ENCODE data around the gene SEC61B. TPM values are rescaled to one million over a fixed set of nuclear protein-coding genes. Genes with fewer than 3 reads are reported as not detected.

Gene SEC61B
- polyA plus RNA-seq, 1 experiment, result 134 TPM

DNA sequence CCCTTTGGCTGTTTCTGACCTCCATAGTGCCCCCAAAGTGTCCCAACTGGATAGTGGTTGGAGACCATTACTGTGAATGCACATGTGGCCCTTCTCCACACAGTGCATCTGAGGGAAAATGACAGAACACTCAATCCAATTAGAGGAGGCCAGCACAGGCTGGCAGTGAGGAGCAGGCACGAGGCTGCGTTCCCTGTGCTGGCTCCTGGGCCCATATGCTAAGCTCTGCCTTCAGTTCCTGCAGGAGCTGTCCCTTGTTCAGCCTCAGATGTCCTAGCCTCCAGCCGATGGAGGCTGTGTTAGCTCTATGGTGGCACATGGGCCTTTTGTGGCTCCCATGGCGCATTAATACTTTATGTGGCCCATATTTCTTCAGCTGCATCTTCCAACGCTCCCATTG, 36.1 kb upstream of the SEC61B start:
- no peak for DNase-seq (ENCODE audit: low read depth)
- ChIA-PET CTCF (interaction anchor here (1.2 to 4.0 kb wide), 12 partner anchors 9 to 1412 kb away, joined by 3 to 16 read pairs (median 4); no protein-coding TSS in a partner anchor), POLR2A (no interaction called here)
- Histone ChIP-seq H3K36me3 (ENCODE audit: control insufficient read depth, insufficient read depth, low read length) (no peaks in the 10 kb centered on the region), H3K4me3 (ENCODE audit: low read depth, low read length) (no peak overlapping the region), H3K27me3 (ENCODE audit: control insufficient read depth, insufficient read depth, low read length) (peaks cover 9% of the 10 kb centered on the region)
- TF ChIP-seq, protein P1, sequence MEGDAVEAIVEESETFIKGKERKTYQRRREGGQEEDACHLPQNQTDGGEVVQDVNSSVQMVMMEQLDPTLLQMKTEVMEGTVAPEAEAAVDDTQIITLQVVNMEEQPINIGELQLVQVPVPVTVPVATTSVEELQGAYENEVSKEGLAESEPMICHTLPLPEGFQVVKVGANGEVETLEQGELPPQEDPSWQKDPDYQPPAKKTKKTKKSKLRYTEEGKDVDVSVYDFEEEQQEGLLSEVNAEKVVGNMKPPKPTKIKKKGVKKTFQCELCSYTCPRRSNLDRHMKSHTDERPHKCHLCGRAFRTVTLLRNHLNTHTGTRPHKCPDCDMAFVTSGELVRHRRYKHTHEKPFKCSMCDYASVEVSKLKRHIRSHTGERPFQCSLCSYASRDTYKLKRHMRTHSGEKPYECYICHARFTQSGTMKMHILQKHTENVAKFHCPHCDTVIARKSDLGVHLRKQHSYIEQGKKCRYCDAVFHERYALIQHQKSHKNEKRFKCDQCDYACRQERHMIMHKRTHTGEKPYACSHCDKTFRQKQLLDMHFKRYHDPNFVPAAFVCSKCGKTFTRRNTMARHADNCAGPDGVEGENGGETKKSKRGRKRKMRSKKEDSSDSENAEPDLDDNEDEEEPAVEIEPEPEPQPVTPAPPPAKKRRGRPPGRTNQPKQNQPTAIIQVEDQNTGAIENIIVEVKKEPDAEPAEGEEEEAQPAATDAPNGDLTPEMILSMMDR (IDR thresholded peaks at IDR 0.05; ENCODE audit: insufficient read depth, low read depth, low read length), result no peak

DNA sequence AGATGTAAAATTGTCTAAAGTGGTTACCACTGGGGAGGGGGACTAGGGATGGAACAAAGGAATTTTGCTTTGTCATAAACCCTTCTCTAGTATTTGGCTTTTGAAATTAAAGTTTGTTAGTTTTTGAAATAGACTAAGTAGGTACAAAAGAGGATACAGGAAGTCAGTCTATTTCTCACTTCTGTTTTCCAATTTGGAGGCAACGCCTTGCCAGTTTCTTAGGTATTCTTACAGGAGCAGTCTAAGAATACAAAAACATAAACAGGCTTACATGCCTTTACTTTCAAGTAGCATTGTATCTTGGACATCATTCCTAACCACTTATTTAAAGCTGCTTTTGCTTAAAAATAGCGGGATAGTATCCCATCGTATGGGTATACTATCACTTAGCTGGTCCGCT, 34.8 kb upstream of the SEC61B start:
- DNase-seq (ENCODE audit: low read depth), result no peak
- Histone ChIP-seq H3K27me3 (ENCODE audit: control insufficient read depth, insufficient read depth, low read length) (peaks cover 9% of the 10 kb centered on the region), H3K4me3 (ENCODE audit: low read depth, low read length) (no peak overlapping the region), H3K36me3 (ENCODE audit: control insufficient read depth, insufficient read depth, low read length) (no peaks in the 10 kb centered on the region)
- ChIA-PET POLR2A (no interaction called here), CTCF (interaction anchor here (4.0 kb wide), 1 partner anchor 10 kb away, joined by 16 read pairs; no protein-coding TSS in a partner anchor)
- TF ChIP-seq, protein P1 (IDR thresholded peaks at IDR 0.05; ENCODE audit: insufficient read depth, low read depth, low read length), result no peak

DNA sequence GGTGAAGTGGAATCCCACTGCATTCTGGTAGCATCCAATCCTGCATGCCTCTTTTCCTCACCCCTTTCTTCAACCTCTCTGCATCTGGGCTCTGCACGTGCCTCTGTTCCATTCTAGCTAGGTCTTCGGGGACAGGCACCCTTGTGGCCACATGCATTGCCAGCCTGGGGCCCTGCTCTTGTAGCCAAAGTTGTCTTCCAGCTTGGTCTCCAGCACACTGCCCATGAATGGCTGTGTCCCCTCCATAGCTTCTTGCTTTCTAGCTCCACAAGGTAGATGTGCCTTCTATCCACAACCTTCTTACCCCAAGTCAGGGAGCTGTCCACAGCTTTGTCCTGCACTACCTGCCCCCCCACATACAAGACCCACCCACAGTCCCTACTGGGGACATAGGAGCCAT, 32.9 kb upstream of the SEC61B start:
- TF ChIP-seq, protein P1 (IDR thresholded peaks at IDR 0.05; ENCODE audit: insufficient read depth, low read depth, low read length), result no peak
- CTCF ChIA-PET, result interaction anchor here (1.0 kb wide), 1 partner anchor 11 kb away, joined by 3 read pairs; no protein-coding TSS in a partner anchor
- DNase-seq (ENCODE audit: low read depth), result no peak
- H3K27me3 ChIP-seq (ENCODE audit: control insufficient read depth, insufficient read depth, low read length), result peaks cover 9% of the 10 kb centered on the region
- no peak overlapping the region for H3K4me3 ChIP-seq (ENCODE audit: low read depth, low read length)
- POLR2A ChIA-PET, result no interaction called here
- no peaks in the 10 kb centered on the region for H3K36me3 ChIP-seq (ENCODE audit: control insufficient read depth, insufficient read depth, low read length)

DNA sequence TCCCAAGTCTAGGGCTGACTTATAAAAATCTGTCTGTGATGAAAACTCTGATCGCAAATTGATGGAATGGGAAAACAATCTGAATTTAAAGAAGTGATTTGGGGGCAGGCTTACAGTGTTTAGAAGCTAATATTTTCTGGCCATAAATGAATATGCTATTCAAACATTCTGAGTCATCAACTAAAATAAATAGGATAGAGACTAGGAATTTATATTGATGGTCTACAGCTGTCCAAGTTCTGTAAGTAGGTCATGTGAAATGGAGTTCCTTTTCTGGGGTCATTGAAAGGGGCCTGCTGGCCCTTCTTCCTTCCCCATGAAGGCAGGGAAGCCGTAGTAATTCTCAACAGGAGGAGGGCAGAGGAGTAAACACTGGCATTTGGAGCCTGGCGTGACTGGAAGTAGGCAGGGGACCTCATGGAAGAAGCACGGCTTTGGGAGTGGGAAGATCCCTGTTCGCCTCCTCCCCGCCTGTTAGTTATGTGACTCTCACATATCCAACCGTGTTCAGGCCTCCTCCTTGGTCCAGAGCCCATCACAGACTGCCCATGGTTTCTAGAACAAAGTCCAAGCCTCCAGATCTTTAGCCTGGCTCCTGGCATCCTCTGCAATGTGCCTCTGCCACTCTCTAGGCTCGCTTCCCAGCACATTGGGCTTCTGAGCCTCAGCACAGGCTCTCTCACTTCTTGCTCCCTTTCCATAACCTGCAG, 32.0 kb upstream of the SEC61B start:
- ChIA-PET POLR2A (no interaction called here), CTCF (interaction anchor here (1.0 kb wide), 1 partner anchor 12 kb away, joined by 3 read pairs; no protein-coding TSS in a partner anchor)
- TF ChIP-seq, protein P1 (IDR thresholded peaks at IDR 0.05; ENCODE audit: insufficient read depth, low read depth, low read length), result no peak
- no peaks in the 10 kb centered on the region for H3K36me3 ChIP-seq (ENCODE audit: control insufficient read depth, insufficient read depth, low read length)
- no peak overlapping the region for H3K4me3 ChIP-seq (ENCODE audit: low read depth, low read length)
- H3K27me3 ChIP-seq (ENCODE audit: control insufficient read depth, insufficient read depth, low read length), result peaks cover 9% of the 10 kb centered on the region
- DNase-seq (ENCODE audit: low read depth), result no peak

DNA sequence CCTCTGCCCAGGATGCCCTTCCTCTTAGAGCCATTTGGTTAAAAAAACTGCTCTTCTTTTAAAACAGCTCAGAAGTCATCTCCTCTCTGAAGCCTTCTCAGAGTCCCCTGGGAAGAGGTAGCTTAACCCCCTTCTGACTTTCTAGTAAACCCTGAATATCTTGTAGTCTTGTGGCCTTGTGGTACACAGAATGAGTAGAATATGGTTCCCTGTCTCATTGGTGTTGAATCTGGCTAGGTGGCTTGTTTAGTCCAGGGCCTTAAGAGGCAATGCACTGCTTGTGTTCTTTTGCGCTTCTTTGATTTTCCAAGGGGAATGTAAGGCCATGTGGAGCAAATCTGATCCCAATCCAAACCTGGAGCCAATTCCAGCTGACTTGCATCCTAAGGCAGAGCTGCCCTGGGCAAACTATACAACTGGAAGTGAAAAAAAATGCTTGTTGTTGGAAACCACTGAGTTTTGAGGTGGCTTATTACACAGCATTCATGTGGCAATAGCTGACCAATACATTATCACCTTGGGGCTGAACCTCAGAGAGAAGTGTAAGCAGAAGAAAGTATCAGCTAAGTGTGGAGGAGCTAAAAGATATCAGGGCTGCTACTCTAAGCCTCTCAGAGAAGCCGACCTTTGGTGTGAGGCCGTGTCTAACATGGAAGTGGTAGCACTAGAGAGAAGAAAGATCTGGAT, 31.3 kb upstream of the SEC61B start:
- Histone ChIP-seq H3K27me3 (ENCODE audit: control insufficient read depth, insufficient read depth, low read length) (peaks cover 9% of the 10 kb centered on the region), H3K36me3 (ENCODE audit: control insufficient read depth, insufficient read depth, low read length) (no peaks in the 10 kb centered on the region), H3K4me3 (ENCODE audit: low read depth, low read length) (no peak overlapping the region)
- CTCF ChIA-PET, result no interaction called here
- DNase-seq (ENCODE audit: low read depth), result no peak
- TF ChIP-seq, protein P1 (IDR thresholded peaks at IDR 0.05; ENCODE audit: insufficient read depth, low read depth, low read length), result no peak
- POLR2A ChIA-PET, result no interaction called here

Data from BJ (cell line).